ENCODE data around the gene HBEGF.

DNA sequence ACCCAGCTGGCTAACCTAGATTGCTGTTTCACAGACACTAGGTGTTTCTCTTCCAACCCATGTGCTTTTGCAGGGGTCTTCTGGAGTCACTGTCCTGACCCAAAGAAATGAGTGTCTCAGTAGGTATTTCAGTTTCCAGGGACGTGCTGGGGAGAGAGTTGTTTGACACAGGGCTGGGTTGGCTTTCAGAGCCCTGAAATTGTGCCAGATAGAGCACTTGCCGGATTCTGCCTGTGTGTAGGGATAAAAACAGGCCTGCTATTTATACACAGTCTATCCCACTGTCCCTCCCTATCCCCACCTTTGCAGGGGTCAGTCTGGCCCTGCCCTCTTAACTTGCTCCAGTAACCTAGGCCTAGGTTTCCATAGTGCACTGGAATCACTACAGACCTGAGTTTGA is 957 bp upstream of the HBEGF start:
- TF ChIP-seq, protein P1, sequence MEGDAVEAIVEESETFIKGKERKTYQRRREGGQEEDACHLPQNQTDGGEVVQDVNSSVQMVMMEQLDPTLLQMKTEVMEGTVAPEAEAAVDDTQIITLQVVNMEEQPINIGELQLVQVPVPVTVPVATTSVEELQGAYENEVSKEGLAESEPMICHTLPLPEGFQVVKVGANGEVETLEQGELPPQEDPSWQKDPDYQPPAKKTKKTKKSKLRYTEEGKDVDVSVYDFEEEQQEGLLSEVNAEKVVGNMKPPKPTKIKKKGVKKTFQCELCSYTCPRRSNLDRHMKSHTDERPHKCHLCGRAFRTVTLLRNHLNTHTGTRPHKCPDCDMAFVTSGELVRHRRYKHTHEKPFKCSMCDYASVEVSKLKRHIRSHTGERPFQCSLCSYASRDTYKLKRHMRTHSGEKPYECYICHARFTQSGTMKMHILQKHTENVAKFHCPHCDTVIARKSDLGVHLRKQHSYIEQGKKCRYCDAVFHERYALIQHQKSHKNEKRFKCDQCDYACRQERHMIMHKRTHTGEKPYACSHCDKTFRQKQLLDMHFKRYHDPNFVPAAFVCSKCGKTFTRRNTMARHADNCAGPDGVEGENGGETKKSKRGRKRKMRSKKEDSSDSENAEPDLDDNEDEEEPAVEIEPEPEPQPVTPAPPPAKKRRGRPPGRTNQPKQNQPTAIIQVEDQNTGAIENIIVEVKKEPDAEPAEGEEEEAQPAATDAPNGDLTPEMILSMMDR (IDR thresholded peaks at IDR 0.05) = no peak
- TF ChIP-seq EZH2 (IDR thresholded peaks at IDR 0.05; ENCODE audit: borderline replicate concordance, insufficient read depth, low read depth, low read length, poor library complexity, severe bottlenecking) = no peak

Data from B cell (primary cell).